GM12872 (cell line): ENCODE results near the gene SEMA7A.
A peak's percentile ranks its signal among the peaks of the same experiment; 100 is the strongest.

Experiments used
- TF ChIP-seq, protein P1 (sequence below): IDR thresholded peaks from 3 replicates; pipeline ENCODE4 v1.5.1; 2011; ENCODE audit warnings: low read depth, mild to moderate bottlenecking, low read length, moderate library complexity; ENCODE audit not compliant: insufficient read depth

The SEMA7A gene

DNA sequence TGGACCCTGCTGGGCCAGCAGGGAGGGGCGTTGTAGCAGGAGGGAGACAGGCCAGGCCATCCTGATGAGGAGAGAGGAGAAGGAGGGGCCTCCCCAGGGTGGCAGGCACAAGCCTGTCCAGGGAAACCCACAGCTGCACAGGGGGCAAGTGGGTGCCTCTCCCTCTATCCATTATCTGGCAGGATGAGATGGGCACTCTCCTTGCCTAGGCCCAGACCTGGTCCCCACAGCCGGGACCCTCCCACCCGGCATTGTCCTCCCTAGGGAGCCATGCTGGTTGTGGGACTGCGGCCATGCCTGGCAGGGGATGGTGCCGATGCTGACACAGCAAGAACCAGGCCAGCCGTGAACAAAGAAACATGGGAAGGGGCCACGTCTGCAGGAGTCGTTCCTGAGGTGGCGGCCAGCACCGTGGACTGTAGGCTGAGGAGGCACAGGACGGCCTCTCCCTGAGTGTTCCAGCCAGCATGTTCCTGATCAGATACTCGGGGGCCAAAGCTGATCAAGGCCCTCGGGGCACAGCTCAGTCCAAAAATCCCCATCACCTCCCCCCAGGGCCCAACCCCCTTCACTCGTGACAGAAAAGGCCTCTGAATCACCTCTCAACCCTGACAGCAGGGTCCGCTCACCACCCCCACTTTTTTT is 47.1 kb downstream of the SEMA7A start:
- TF ChIP-seq, protein P1, sequence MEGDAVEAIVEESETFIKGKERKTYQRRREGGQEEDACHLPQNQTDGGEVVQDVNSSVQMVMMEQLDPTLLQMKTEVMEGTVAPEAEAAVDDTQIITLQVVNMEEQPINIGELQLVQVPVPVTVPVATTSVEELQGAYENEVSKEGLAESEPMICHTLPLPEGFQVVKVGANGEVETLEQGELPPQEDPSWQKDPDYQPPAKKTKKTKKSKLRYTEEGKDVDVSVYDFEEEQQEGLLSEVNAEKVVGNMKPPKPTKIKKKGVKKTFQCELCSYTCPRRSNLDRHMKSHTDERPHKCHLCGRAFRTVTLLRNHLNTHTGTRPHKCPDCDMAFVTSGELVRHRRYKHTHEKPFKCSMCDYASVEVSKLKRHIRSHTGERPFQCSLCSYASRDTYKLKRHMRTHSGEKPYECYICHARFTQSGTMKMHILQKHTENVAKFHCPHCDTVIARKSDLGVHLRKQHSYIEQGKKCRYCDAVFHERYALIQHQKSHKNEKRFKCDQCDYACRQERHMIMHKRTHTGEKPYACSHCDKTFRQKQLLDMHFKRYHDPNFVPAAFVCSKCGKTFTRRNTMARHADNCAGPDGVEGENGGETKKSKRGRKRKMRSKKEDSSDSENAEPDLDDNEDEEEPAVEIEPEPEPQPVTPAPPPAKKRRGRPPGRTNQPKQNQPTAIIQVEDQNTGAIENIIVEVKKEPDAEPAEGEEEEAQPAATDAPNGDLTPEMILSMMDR: no peak

DNA sequence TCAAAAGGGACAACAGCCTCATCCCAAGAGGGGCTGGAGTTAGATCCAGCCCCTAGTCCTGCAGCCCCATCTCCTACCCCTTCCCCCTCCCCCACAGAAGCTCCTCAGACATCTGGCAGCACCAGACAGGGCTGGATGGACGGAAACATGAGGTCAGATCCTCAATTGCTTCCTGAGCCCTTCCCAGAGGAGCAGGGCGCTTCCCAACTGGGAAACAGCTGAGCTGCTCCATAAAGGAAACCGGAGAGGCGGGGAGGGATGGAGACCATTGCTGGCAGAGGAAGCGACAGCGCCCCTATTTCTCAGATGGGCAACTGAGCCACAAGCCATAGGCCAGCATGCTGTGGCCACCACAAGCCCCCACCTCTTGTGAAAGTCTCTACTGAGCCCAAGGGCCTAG is 48.0 kb downstream of the SEMA7A start:
- TF ChIP-seq, protein P1: no peak

DNA sequence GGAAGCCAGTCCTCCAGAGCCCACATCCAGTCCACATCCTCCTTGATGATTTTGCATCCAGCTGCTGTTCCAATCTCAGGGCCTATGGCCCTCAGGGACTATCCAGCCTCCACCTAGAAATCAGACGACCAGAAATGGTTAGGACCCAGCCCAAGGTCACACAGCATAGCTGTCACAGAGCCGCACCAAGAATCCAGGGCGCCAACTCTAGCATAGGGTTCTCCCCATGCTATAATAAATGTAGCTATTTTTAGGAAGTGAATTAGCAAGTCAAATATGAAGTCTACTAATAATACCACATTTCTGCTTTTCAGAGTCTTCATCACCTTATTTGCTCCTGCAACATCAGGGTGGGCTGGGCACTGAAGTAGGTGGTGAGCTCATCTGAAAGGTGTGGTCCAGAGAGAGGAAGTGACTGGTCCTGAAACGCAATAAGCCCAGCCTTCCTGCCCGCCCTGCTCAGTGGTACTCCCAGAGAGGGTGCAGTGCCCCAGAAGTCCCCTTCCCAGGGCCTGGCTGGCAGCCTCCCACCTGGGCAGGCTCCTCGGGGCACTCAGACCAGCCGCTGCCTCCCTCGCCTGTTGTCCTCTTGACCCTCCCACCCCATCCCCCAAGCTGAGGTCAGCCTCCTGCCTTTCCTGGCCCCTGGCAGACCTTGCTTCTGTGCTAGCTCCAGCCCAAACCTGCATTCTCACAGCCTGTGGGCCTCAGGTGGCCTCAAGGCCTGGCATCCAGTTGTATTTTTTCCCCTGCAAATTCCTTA is 48.7 kb downstream of the SEMA7A start:
- TF ChIP-seq, protein P1: no peak

DNA sequence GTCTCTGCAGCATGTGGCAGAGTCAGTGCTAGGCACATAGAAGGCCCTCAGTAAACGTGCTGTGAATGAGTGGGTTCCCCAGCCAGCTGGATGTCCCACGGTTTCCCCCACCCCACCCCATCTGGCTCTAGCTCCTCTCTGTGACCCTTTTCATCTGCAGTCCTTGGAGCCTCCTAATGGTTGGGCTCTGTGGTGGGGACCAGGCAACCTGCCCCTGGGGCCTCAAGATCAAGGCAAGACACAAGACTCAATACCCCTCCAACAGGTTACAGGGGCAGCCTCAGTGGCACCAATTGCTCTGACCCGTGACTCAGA is 49.2 kb downstream of the SEMA7A start:
- TF ChIP-seq, protein P1: no peak

DNA sequence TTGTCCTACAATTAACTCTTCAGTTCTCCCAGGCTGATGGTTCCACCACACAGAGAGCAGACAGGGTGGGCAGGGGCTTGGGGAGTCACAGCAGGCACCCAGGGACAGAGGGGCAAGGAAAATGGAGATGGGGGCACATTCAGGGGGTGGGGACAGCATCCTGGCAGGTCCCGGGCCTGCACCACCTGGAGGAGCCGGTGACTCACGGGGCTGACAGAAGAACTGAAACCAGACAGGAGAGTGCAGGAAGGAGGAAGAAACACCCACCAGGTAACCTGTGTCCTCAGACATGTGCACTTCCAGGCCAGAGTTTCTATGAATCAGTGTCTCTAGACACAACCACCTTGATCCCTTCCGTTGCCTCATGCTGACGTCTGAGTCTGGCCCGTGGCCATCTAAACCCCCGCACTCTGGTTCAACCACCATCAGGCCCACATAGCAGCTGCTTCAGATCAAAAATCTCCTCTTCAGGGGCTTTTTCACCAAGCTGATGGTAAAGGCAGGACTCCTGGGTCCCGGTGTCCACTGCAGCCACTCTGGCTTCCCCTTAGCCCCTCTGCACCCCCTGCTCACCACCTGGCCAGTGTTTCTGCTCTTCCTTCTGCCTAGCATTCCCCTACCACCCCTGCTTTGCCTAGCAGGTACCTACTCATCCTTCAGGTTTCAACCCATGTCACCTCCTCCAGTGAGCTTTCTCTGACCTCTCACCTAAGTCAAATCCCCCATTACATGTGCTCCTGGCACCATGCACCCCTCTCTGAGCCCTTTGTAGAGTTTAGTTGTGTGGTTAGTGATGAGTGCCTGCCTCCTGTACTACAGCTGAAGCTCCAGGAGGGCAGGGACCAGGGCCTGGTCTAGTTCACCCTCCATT is 49.8 kb downstream of the SEMA7A start:
- TF ChIP-seq, protein P1: no peak

DNA sequence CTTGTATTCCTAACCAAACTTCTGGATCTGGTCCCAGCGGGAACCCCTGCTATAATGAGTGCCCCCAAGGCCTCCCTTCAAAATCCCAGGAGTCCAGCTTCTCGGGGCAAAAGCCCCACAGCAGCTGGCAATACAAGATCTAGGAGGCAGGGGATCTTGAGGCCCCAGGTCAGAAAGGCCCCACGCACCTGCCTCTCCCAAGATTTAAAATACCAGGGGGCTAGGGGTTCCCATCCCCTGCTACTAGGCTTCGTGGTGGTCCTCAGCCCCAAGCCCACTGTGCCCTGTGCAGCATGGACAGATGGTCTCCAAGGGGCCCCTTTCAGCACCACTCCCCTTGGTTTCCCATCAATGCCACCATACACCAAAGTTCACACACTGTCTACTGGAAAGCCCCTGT is 50.5 kb downstream of the SEMA7A start:
- TF ChIP-seq, protein P1: no peak

DNA sequence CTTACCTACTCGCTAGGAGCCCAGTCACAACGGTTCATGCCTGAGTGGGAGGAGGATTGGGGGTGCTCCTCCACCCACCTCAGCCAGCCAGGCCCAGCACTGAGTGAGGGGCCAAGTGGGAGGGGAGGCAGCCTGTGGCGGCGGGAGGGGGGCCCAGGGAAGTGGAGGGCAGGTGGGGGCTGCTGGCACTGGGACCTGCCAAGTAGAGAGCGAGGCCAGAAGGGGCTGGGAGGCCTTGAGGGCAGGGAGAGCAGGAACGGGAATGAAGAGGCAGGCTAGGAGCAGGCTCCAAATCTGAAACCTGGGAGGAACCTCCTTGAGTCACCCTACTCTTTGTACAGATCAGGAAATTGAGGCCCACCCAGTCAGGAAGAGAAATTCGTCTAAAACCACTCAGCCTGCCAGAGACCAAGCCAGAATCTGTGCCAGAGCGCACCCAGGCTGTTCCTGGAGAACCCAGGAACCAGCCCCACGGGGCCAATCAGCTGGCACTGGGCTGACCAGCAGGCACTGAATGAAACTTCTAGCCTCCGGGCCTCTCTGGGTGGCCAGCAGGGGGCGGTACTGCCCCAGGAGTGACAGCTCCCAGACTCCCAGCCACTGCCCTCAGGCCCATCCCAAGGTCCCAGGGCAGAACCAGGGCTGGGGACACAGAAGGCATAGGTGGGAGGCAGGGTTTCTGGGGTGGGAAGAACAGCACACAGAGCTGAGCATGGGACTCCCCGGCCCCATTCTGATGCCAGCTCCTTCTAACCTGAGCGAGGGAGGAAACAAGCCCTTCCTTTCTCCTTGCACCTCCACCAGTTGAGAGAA is 51.5 kb downstream of the SEMA7A start:
- TF ChIP-seq, protein P1: peak; percentile 93
